COLO829 (cell line): ENCODE data around the gene LYST.
"Not testable (repeated sequence)": the region's sequence is repeated elsewhere in the genome, so short reads cannot be mapped to it uniquely, and the experiment has no call there.

Source experiments
- DNase-seq: peaks from one replicate; pipeline ENCODE4 v3.0.0; 2012; ENCODE audit warnings: low spot score

The LYST gene

DNA sequence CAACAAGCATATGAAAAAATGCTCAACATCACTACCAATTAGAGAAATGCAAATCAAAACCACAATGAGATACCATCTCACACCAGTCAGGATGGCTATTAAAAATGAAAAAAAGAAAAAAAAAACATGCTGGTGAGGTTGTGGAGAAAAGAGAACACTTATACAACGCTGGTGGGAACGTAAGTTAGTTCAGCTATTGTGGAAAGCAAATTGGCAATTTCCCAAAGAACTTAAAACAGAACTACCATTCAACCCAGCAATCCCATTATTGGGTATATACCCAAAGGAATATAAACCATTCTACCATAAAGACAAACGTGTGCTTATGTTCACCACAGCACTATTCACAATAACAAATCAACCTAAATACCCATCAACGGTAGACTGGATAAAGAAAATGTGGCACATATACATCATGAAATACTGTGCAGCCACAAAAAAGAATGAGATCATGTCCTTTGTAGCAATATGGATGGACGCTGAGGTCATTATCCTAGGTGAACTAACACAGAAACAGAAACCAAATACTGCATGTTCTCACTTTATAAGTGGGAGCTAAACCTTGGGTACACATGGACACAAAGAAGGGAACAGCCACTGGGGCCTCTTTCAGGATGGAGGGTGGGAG is 49.5 kb downstream of the LYST start:
- DNase-seq, result no peak

DNA sequence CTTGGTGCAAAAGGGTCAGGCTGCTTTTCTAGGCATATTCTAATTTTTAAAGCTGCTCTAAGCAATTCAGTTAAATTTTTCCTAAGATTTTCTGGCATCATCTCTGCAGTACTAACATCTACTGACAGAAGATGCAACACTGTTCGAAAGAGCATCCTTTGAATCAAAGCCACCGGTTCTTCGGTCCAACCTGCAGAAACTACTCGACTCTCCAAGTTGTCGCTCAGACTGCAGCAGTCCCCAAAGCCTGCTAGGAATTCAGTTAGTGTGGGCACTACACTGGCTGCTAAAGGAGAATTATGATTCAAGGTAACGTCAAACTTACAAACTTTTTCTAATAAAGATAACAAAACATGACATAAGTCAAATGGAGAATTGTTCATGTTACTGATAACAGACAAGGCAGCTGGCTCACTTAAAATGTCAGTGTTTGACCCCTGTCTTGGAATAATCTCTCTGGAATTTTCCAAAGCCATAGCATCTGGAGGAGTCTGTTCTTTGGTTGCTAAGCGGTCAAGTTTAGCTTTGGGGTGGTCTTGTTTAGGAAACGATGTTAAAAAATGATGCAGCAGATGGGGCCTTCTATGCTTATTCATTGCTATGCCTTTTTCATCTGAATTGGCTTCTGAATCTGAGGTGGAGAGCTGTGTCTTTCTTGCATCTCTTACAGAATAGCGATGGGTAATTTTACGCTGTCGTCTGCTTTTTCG is 56.9 kb downstream of the LYST start:
- DNase-seq, result no peak

DNA sequence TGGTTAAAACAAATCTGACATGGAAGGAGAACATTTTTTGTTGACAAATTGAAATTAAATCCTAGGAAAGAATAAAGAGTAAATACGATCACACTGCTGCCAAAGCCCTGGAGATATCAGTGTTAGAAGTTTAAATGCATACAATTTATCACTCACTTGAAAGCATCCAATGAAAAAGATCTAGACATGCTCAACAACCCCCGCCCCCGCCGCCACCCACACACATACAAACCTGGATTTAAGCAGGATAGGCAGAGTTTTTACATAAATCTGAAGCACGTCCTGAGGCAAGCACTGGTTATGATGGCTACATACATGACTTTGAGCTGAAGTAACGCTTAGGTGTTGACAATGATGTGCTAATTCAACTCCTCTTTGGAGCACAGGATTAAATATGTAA is 58.5 kb downstream of the LYST start:
- no peak for DNase-seq

DNA sequence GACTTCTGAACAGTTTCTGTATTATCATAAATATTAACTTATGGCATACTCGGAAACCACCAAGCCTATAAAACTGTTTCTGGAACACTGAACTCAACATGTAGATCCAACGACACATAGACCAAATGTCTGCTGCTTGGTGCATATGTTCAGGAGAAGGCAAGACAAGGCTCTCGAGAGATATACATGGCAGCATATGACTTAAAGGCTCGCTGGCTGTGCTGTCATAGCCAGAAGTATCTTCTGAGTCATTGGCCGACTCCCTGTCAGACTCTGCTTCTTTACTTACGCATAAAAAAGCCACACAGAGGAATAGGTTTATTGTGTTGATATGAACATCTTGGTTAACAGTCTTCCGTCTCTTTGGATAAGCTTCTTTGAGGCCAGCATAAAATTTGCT is 60.6 kb downstream of the LYST start:
- DNase-seq, result no peak

DNA sequence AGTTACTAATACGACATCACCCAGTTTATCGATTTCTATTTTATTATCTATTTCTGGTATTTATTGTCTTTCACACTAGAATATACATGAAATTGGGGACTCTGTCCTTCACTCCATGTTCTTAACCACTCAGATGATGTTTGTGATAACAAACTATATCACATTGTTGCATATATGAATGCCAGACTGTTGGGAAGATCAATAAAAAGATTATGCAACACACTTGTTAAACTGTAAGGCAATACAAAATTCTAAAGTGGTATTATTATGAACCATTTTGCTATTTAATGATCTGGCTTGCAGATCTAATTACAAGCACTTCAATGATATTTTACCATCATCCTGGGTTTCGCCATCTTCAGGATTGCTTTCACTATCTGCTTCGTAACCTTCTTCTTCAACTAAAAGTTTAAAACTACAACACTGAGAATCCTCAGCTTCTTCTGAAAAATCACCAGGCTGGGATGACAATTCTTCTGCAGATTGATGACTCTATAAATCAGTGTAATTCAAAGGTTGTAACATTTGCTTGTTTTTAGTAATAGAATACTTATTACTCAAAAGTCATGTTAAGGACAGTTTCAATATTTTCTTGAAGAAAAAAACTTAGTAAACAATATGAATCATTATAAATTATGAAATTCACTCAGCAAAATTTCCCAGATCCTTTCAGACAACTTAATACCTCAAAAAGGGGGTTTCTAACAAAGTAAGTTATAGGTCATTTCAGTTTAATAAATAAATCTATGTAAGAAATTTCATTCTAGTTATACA is 63.9 kb downstream of the LYST start:
- DNase-seq, result no peak

DNA sequence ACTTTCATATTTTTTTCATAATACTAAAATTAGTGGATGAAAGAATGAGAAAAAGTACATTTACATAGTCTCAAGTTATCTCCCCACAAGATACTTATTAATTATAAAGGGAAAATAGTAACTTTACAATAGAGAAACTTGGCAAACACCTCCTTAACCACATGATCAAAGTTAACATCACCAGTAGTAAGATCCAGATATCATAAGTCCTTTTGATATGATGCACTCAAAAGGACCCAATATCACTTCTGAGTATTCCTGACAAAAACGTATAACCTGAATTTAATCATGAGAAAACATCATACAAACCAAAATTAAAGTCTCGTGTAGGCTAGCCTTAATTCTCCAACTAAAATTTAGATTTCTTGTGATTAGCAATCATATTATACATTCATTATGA is 67.4 kb downstream of the LYST start:
- no peak for DNase-seq

DNA sequence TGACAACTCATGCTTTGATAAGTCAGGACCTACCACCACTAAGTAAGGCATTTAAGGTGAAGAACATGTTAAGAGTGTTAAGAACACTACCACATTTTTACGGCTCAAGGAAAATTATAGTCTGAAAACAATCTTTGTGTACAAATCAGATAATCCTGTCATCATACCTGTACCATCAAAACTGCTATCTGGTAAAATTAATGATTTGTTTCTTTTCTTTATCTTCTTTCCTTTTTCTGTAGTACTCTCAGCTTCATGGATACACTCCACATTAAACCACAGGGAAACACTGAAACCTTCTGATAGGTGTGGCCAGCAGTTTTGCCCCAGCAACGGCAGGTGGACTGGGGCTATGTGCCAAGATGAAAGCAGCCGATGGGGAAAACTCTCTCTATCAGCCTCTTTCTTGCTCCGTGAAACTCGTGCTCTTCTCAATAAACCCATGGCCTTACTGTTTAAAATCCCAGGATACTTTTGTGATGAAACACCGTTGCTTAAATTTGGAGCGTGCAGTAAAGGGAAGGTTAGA is 75.1 kb downstream of the LYST start:
- DNase-seq, result no peak

DNA sequence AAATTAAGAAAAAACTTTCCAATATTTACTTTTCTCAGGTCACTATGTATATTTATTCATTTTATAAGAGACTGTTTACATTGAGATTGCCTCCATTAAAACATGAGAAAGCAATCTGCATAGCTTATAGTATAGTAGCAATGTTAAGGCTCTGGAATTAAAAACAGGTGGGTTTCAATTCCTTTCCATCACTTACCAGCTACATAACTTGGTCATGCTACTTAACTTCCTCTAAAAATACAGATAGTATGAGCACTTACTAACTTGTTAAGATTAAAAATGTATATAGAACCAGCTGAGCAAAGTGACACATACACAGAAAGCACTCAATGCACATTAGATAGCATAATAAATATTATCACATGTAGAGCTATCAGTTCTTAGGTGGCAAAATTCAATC is 76.6 kb downstream of the LYST start:
- no peak for DNase-seq

DNA sequence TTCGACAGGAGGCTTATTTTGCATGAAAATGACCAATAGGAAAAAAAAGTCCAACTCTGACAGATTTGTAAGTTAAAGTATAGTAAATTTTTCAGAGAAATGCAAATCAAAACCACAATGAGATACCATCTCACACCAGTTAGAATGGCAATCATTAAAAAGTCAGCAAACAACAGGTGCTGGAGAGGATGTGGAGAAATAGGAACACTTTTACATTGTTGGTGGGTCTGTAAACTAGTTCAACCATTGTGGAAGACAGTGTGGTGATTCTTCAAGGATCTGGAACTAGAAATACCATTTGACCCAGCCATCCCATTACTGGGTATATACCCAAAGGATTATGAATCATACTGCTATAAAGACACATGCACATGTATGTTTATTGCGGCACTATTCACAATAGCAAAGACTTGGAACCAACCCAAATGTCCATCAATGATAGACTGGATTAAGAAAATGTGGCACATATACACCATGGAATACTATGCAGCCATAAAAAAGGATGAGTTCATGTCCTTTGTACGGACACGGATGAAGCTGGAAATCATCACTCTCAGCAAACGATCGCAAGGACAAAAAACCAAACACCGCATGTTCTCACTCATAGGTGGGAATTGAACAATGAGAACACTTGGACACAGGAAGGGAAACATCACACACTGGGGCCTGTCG is 80.3 kb downstream of the LYST start:
- DNase-seq, result not testable (repeated sequence)

DNA sequence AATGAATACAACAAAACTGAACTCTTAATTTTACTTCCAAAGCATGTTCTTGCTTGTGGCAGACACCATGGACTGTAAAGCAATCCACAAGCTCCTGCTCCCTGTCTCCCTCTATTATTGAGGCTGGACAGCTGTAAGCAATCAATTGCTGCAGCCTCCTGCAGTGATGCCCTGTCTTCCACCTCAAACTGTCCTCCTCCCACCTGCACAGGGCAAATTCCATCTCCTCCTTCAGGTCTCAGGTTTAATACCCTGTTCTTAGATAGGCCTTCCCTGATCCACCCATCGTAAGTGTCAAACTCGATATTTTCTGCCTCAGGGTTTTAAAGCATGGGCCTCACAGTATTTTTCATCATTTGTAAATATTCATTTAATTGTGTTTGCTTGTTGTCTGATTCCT is 81.8 kb downstream of the LYST start:
- DNase-seq, result no peak

DNA sequence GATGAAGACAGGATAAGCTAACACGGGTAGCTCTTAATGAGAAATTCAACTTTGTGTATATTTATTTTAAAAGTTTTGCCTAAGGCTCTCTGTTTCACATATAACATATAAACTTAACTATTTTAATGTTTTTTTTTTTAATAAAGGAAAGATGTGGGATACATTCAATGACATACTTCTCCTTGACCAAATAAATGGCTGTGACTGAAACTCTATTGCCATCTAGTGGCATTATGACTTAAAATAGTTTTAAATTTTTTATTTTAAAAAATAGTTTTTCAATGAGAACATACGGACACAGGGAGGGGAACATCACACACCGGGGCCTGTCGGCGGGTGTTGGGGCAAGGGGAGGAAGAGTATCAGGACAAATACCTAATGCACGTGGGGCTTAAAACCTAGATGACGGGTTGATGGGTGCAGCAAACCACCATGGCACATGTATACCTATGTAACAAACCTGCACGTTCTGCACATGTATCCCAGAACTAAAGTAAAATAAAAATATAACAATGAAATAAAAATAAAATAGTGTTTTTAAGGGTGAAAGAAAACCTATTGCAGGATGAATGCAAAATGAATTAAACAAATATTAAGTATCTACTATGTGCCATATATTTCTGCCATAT is 83.4 kb downstream of the LYST start:
- DNase-seq, result no peak

DNA sequence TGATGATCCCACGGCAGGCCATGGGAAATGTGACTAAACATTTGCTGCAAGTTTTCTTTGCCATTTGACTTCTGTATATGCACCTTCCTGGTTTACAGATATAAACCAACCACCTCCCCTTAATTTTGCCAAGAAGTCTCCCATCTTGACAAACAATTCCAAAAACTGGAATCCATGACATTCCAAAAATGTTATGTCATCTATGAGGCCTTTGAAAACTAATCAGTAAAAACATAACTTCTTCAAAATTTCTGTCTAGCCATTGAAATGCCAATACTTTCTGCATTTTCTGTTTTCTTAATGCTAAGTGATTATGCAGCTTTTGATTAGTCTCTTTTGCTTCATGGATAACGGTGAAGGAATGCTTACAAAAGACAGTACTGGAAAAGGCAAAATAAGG is 84.1 kb downstream of the LYST start:
- no peak for DNase-seq

DNA sequence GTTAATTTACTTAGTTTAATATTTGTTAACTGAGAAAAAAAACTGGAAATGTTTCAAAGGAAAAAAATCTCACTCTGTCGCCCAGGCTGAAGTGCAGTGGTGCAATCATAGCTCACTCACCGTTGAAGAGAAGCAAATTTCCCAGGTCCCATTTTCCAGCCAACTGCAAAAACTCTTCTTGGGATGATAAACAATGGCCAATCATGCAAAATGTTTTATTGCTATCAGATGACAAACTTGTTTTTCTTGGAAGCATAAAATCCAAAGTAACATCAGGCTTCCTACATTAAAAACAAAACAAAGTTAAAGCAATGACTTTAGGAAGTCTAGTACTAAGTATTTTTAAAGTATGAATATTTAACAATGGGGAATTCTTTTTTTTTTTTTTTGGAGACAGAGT is 84.9 kb downstream of the LYST start:
- no peak for DNase-seq

DNA sequence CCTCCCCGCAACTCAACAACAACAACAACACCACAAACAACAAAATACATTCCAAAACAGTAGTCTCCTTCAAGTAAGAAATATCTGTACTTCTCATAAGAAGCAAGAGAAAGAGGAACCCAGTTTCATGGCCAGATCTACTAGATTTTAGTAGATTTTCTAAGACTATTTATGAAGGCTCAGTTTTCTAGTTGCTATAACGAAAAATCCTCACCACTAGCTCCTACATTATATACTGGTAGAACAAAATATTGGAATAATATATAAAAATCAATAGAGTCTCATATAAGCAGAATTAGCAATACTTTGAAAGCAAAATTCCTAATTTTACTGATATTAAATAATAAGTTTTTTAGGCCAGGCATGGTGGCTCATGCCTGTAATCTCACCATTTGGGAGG is 86.9 kb downstream of the LYST start:
- DNase-seq, result no peak

DNA sequence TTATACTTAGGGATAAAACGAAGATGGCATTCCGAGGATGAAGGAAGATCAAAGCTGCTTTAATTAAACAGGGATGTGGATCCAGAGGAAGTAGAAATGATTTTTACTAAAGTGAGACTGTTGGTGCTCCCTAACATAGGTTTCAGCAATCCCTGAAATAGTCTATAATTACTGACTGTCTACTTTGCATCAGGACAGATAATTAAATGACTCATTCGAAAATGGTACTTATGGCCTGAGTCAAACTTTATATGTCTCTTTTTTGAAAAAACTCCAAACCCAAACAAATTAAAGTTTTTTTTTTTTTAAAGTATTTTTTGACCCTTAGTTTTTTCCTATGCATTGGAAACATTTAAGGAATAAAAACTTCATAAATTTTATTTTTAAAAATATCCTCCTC is 90.3 kb downstream of the LYST start:
- no peak for DNase-seq

DNA sequence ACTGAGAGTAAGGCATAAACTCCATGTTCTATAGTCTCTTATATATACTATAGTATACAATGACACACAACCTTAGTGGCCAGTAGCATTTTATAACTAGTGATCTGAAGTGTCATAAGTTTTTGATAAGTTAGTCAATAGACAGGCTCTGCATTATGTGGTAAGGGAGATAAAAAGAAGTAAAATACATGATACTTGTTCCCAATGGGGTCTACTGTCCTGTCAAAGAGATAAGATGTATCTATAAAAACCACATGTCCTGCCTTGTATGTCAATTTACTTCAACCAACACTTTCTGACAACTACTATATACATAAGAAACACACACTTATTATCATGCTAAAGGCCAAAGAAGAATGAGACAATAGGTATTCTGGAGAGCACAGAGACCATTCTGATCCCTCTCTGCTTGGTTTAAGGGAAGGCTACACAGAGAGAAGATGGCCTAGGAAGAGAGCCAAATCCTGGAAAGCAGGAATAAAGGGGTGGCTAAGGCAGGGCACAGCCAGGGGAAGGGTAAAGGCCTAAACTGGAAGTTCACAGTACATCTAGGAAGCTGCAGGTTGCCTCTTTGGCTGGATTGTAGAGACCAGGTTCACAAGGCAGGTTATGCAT is 91.4 kb downstream of the LYST start:
- no peak for DNase-seq

DNA sequence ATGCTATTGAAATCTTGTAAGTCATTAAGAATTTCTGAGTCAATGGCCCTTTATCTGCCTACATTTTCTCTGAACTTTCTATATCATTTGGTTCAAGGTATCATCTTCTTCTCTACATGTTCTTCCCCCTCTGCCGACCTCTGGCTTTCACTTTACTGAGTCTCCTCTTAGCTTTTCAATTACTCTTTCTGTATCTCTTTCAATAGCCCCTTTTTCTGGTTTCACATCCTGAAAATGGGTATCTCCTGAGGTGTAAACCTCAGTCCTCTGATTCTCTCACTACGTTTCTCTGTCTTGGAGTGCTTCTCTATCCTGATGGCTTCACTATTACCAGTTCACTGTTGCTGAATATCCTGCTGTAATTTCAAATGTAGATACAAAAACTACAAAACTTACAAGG is 98.9 kb downstream of the LYST start:
- DNase-seq, result no peak

DNA sequence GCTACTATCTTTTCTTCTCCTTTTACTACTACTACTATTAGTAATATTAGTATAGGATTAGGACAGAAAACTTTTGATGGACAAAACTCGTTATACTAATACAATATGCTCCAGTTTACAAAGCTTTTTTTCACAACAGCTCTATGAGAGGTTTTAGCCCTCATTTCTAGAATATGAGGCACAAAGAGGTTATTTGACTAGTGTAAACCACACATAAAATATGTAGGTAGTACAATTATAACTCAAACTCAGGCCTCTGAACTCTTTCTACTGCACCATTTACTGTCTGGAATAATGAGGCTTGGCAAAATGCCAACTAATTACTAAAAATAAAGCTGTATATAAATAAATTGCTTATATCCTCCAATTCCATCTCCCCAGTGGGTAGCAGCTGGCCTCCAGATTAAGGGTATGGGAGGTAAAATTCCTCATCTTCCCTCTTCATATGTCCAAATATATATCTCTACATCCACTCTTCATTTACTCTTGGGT is 99.9 kb downstream of the LYST start:
- no peak for DNase-seq

DNA sequence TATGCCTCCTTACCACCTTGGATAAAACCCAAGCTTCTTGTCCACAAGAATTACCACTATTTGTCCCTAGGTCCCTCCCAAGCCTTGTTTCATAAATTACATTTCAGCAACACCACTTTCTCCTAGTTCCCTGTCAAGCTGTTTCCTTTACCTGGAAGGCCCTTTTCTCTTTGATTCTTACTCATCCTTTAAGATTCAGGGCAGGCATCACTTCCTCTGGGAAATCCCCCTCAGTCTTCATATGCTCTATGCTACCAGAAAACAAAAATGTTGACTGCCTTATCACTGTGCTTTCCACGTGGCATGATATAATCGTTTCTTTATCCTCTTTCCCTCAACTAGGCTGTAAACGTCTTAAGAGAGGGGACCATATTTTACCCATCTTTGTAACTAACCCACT is 102.7 kb downstream of the LYST start:
- no peak for DNase-seq

DNA sequence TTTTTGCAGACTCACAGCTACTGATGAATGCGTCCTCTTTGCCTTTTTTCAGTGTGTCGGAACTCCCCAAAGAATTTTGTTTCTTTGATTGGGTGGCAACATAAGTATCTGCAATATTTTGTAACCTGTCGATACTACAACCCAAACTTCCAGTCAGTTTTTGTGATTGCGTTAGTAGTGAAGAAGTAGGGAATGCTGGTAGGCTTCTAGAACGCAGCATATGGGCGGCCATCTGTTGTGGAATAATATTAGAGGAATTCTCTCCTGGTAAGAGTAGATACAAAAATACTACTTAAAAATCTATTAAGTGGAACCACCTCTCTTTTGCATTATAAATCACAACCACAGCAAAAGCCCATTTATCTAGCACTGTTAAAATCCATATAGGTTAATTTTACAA is 107.4 kb downstream of the LYST start:
- DNase-seq, result no peak

DNA sequence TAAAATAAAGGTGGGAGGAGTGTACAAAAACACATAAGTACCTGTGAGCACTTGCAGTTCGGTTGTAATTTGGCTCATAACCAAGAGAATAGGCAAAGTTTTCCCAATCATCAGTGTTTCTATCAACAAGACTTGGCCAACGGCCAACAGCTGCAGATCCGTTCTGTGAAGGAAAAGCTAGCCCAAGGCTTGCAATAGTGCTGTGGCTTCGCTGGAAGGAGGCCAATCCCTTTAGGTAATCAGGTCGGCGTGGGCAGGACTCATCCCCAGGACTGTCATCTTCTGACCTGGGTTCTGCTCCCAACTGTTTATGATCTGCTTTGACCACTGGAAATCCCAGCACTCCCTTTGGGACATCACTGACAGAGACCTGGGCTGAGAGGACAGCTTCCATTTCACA is 107.8 kb downstream of the LYST start:
- no peak for DNase-seq
